IPS-11a (cell line): ENCODE results near the gene CLIC4.
"Not testable (repeated sequence)": the region's sequence is repeated elsewhere in the genome, so short reads cannot be mapped to it uniquely, and the experiment has no call there.

ENCODE experiments used
- H3K4me3 ChIP-seq: one replicate; pipeline ENCODE4 v1.5.1; 2013; ENCODE audit warnings: low read depth, low read length, control low read depth

Gene CLIC4

GRCh38 chr1:24744911-24745710, at the start of gene CLIC4:
Gene CLIC4, plus strand, starts transcription at chr1:24745447. Its CDS starts 107 bp downstream, at chr1:24745554.
- peak within 1 kb of the TSS; percentile 89 for H3K4me3 ChIP-seq

- no peak overlapping the region for H3K4me3 ChIP-seq
These were observed 49.0 kb upstream of the CLIC4 start for GRCh38 chr1:24696041-24696755.

GRCh38 chr1:24696756-24697330, 48.4 kb upstream of the CLIC4 start:
- H3K4me3 ChIP-seq: no peak overlapping the region

- H3K4me3 ChIP-seq: not testable (repeated sequence)
These were observed 47.7 kb upstream of the CLIC4 start for GRCh38 chr1:24697453-24698001.

- H3K4me3 ChIP-seq: not testable (repeated sequence)
These were observed 46.9 kb upstream of the CLIC4 start for GRCh38 chr1:24698326-24698725.

- H3K4me3 ChIP-seq: no peak overlapping the region
These were observed 45.6 kb upstream of the CLIC4 start for GRCh38 chr1:24699628-24700027.

- H3K4me3 ChIP-seq: no peak overlapping the region
These were observed 42.5 kb upstream of the CLIC4 start for GRCh38 chr1:24702511-24703293.

- H3K4me3 ChIP-seq: no peak overlapping the region
These were observed 40.6 kb upstream of the CLIC4 start for GRCh38 chr1:24704411-24705259.

- no peak overlapping the region for H3K4me3 ChIP-seq
These were observed 39.8 kb upstream of the CLIC4 start for GRCh38 chr1:24705260-24706073.

GRCh38 chr1:24706074-24706389, 39.2 kb upstream of the CLIC4 start:
- not testable (repeated sequence) for H3K4me3 ChIP-seq

- H3K4me3 ChIP-seq: no peak overlapping the region
These were observed 37.6 kb upstream of the CLIC4 start for GRCh38 chr1:24707687-24708086.

GRCh38 chr1:24708938-24709337, 36.3 kb upstream of the CLIC4 start:
- no peak overlapping the region for H3K4me3 ChIP-seq

GRCh38 chr1:24709791-24710441, 35.3 kb upstream of the CLIC4 start:
- H3K4me3 ChIP-seq: no peak overlapping the region

GRCh38 chr1:24711329-24711728, 33.9 kb upstream of the CLIC4 start:
- H3K4me3 ChIP-seq: no peak overlapping the region

GRCh38 chr1:24713176-24713575, 32.1 kb upstream of the CLIC4 start:
- H3K4me3 ChIP-seq: no peak overlapping the region

- no peak overlapping the region for H3K4me3 ChIP-seq
These were observed 31.5 kb upstream of the CLIC4 start for GRCh38 chr1:24713736-24714135.

GRCh38 chr1:24714859-24715520, 30.3 kb upstream of the CLIC4 start:
- no peak overlapping the region for H3K4me3 ChIP-seq

GRCh38 chr1:24715658-24716057, 29.6 kb upstream of the CLIC4 start:
- H3K4me3 ChIP-seq: no peak overlapping the region
